Activated CD8-positive, alpha-beta memory T cell treated with anti-CD3 and anti-CD28 coated beads for 4 hours (primary cell): ENCODE results near the gene CTRB1.
"Not testable (repeated sequence)": the region's sequence is repeated elsewhere in the genome, so short reads cannot be mapped to it uniquely, and the experiment has no call there.

ENCODE experiments used
- DNase-seq, 2 donors: peaks; one replicate each; pipeline ENCODE4 v3.0.0-alpha.2; 2020; ENCODE audit warnings: low read depth in 2 of 2

Gene CTRB1

GRCh38 chr16:75204410-75204758 lies 14.4 kb upstream of the CTRB1 start:
- no peak for DNase-seq

GRCh38 chr16:75204905-75205304 lies 13.9 kb upstream of the CTRB1 start:
- DNase-seq, result not testable (repeated sequence)

- DNase-seq, result not testable (repeated sequence)
Observed at GRCh38 chr16:75205438-75205837, 13.3 kb upstream of the CTRB1 start.

GRCh38 chr16:75205961-75206748 lies 12.6 kb upstream of the CTRB1 start:
- DNase-seq, result not testable (repeated sequence)

- no peak for DNase-seq
Observed at GRCh38 chr16:75206749-75207451, 11.9 kb upstream of the CTRB1 start, which contains the start of gene CTRB2. CTRB2 (minus strand) TSS chr16:75207161; CDS start chr16:75207141, 20 bp downstream.

GRCh38 chr16:75207831-75208230 lies 11.0 kb upstream of the CTRB1 start:
- DNase-seq, result no peak

GRCh38 chr16:75208242-75208825 lies 10.5 kb upstream of the CTRB1 start:
- no peak for DNase-seq

GRCh38 chr16:75208861-75209505 lies 9.8 kb upstream of the CTRB1 start:
- no peak for DNase-seq

GRCh38 chr16:75209514-75209913 lies 9.3 kb upstream of the CTRB1 start:
- not testable (repeated sequence) for DNase-seq

GRCh38 chr16:75209944-75210343 lies 8.8 kb upstream of the CTRB1 start:
- no peak for DNase-seq

- not testable (repeated sequence) for DNase-seq
Observed at GRCh38 chr16:75211286-75211685, 7.5 kb upstream of the CTRB1 start.

GRCh38 chr16:75216127-75216526 lies 2.7 kb upstream of the CTRB1 start:
- DNase-seq, result no peak

GRCh38 chr16:75216576-75216975 lies 2.2 kb upstream of the CTRB1 start:
- no peak for DNase-seq

- DNase-seq, result no peak
Observed at GRCh38 chr16:75217389-75217851, 1.4 kb upstream of the CTRB1 start.

- DNase-seq, result no peak
Observed at GRCh38 chr16:75219088-75219487, 300 bp downstream of the CTRB1 start.

GRCh38 chr16:75219838-75220237 lies 1.1 kb downstream of the CTRB1 start:
- DNase-seq, result no peak

GRCh38 chr16:75222271-75222783 lies 3.5 kb downstream of the CTRB1 start:
- no peak for DNase-seq

- not testable (repeated sequence) for DNase-seq
Observed at GRCh38 chr16:75223129-75223528, 4.3 kb downstream of the CTRB1 start.

- DNase-seq, result no peak
Observed at GRCh38 chr16:75224306-75225082, 5.7 kb downstream of the CTRB1 start.

GRCh38 chr16:75225092-75225491 lies 6.3 kb downstream of the CTRB1 start:
- no peak for DNase-seq
